HG03039 (cell line): ENCODE results near the gene DAAM2.

ENCODE experiments used
- ATAC-seq: cut with Tn5 transposase; IDR thresholded peaks from one replicate; pipeline ENCODE4 v1.9.1; 2021; ENCODE audit warnings: mild to moderate bottlenecking, moderate library complexity; ENCODE audit not compliant: unreplicated experiment

Gene DAAM2

GRCh38 chr6:39947611-39948068 lies 155.5 kb downstream of the DAAM2 start:
- ATAC-seq: no peak

- ATAC-seq: no peak
Observed at GRCh38 chr6:39948199-39948791, 156.1 kb downstream of the DAAM2 start.

- ATAC-seq: no peak
Observed at GRCh38 chr6:39950125-39950720, 158.0 kb downstream of the DAAM2 start.

- no peak for ATAC-seq
Observed at GRCh38 chr6:39951191-39951590, 159.0 kb downstream of the DAAM2 start.

- no peak for ATAC-seq
Observed at GRCh38 chr6:39951716-39952115, 159.5 kb downstream of the DAAM2 start.

- ATAC-seq: no peak
Observed at GRCh38 chr6:39952167-39952566, 160.0 kb downstream of the DAAM2 start.

- ATAC-seq: no peak
Observed at GRCh38 chr6:39953076-39953618, 161.0 kb downstream of the DAAM2 start.
